Cardiac muscle cell (in vitro differentiated cells and primary cell): ENCODE data around the gene DGKB. TPM values are rescaled to one million over a fixed set of nuclear protein-coding genes. Genes with fewer than 3 reads are reported as not detected.

ENCODE experiments used
- DNase-seq, 2 donors: peaks; one replicate each; pipeline versions ENCODE4 v3.0.0 to v3.0.0-alpha.2; 2010 to 2017; ENCODE audit warnings: low read depth in 1 of 2, low spot score in 1 of 2
- H3K27ac ChIP-seq: fragments of 200-600 bp; sonication (generic); 2 replicates; pipeline ENCODE4 v1.5.1; 2016
- H3K27me3 ChIP-seq: fragments of 200-600 bp; sonication (generic); 2 replicates; pipeline ENCODE4 v1.6.0; 2016; ENCODE audit warnings: control low read depth
- H3K36me3 ChIP-seq: fragments of 200-600 bp; sonication (generic); 2 replicates; pipeline ENCODE4 v1.5.1; 2016; ENCODE audit warnings: control low read depth
- H3K4me1 ChIP-seq: fragments of 200-600 bp; sonication (generic); 2 replicates; pipeline ENCODE4 v1.8.1; 2017; ENCODE audit warnings: low read depth, mild to moderate bottlenecking, mixed run types
- H3K4me3 ChIP-seq: fragments of 200-600 bp; sonication (generic); 2 replicates; pipeline ENCODE4 v1.5.1; 2016; ENCODE audit warnings: mild to moderate bottlenecking
- H3K9me3 ChIP-seq: fragments of 200-600 bp; sonication (generic); 2 replicates; pipeline ENCODE4 v1.5.1; 2017; ENCODE audit warnings: low read depth, mild to moderate bottlenecking, control low read depth
- polyA plus RNA-seq: library from polyadenylated mRNA; unstranded; fragments of >200 nt; fragmentation: Nextera tagmentation; extraction: Ambion mirVana; gene quantifications from 2 replicates; pipeline ENCODE4 v1.2.1, GENCODE V29; 2016
- total RNA-seq: library from RNA; depleted of rRNA; stranded (reverse); fragments of >200 nt; gene quantifications from 2 replicates; pipeline ENCODE4 v1.2.3, GENCODE V29; 2016
- TF ChIP-seq, protein P1 (sequence below): IDR thresholded peaks from 2 replicates; pipeline ENCODE4 v1.5.1; 2012; ENCODE audit warnings: low read depth, mild to moderate bottlenecking, low read length

The DGKB gene
- total and polyA plus RNA-seq, 2 experiments from 2014 or later: 0.07 to 0.86 TPM

DNA sequence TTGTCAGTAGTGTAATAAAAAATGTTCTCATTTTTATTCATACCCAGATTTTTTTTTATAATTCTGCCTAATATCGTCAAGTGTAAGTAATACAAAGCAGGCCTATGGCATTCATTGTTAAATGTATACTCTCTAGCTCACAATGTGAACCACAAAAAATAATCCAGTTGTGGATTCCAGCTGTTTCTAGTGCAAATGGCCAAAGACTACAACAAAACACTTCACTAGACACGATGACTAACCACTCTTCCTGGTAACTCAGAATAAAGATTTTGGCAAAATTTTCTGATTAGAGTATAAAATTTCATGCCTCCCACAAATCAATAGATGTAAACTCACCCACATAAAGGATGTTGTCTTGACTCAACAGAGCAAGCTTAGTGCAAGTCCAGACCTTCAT, 396.6 kb downstream of the DGKB start:
- TF ChIP-seq, protein P1, sequence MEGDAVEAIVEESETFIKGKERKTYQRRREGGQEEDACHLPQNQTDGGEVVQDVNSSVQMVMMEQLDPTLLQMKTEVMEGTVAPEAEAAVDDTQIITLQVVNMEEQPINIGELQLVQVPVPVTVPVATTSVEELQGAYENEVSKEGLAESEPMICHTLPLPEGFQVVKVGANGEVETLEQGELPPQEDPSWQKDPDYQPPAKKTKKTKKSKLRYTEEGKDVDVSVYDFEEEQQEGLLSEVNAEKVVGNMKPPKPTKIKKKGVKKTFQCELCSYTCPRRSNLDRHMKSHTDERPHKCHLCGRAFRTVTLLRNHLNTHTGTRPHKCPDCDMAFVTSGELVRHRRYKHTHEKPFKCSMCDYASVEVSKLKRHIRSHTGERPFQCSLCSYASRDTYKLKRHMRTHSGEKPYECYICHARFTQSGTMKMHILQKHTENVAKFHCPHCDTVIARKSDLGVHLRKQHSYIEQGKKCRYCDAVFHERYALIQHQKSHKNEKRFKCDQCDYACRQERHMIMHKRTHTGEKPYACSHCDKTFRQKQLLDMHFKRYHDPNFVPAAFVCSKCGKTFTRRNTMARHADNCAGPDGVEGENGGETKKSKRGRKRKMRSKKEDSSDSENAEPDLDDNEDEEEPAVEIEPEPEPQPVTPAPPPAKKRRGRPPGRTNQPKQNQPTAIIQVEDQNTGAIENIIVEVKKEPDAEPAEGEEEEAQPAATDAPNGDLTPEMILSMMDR: no peak
- no peak overlapping the region for H3K4me3 ChIP-seq
- no peaks in the 10 kb centered on the region for H3K4me1 ChIP-seq
- H3K27me3 ChIP-seq: no peaks in the 10 kb centered on the region
- H3K9me3 ChIP-seq: peaks cover 4% of the 10 kb centered on the region
- H3K27ac ChIP-seq: no peak overlapping the region
- no peak for DNase-seq
- no peaks in the 10 kb centered on the region for H3K36me3 ChIP-seq

DNA sequence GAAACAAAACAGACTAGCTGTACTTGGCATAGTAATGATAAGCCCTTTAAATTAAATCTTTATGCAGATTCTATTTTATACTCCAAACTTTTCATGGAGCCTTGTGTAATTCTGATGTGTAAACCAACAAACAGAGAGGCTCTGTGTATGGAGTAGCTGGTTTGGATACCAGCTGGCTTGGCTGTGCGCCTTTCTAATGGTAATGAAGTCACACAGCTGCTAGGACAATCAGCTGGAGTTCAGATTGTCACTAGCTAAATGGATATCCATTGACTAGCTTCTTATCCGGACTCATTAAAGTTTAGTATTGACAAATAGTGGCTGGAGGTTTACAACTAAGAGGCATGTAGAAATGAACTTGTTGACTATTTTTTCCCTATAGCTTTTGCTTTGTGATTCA, 398.4 kb downstream of the DGKB start:
- Histone ChIP-seq H3K36me3 (no peaks in the 10 kb centered on the region), H3K27me3 (no peaks in the 10 kb centered on the region), H3K27ac (no peak overlapping the region), H3K4me1 (no peaks in the 10 kb centered on the region), H3K4me3 (no peak overlapping the region), H3K9me3 (no peaks in the 10 kb centered on the region)
- DNase-seq: no peak
- TF ChIP-seq, protein P1: no peak

DNA sequence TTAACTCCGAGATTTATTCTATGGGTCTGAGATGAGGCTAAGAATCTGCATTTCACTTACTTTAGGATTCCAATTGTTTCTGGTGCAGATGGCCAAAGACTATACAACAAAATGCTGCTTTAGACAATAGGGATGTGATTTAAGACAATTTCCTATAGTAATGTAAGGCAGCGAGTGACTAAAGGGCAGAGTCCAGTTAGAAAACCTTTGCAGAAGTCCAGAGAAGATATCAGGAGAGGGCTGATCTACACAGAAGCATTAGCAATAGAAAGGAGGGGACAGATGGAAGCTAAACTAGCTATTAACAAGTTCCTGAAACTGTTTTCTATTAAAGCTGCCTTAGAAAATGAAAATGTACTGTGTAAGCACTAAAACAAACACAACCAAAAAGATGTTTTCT, 398.9 kb downstream of the DGKB start:
- Histone ChIP-seq H3K36me3 (no peaks in the 10 kb centered on the region), H3K27ac (no peak overlapping the region), H3K4me3 (no peak overlapping the region), H3K4me1 (no peaks in the 10 kb centered on the region), H3K9me3 (no peaks in the 10 kb centered on the region), H3K27me3 (peaks cover under 1% of the 10 kb centered on the region)
- TF ChIP-seq, protein P1: no peak
- no peak for DNase-seq

DNA sequence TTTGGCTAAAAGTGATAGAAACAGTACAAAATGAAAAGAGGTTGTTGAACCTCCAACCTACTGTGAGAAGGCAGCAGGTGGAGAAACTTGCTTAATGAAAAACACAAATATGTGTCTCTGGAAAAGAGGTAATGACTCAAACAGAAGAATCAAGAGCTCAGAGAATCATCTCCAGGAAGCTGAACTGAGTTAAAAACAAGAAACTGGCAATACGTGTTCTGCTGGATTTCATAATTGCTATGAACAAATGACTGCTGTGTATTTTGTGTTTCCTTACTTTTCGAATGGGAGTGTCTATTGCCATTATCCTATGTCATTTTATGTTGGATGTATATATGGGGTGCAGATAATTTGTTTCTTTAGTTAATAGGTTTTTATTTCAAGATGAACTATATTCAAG, 401.1 kb downstream of the DGKB start:
- no peaks in the 10 kb centered on the region for H3K9me3 ChIP-seq
- TF ChIP-seq, protein P1: no peak

DNA sequence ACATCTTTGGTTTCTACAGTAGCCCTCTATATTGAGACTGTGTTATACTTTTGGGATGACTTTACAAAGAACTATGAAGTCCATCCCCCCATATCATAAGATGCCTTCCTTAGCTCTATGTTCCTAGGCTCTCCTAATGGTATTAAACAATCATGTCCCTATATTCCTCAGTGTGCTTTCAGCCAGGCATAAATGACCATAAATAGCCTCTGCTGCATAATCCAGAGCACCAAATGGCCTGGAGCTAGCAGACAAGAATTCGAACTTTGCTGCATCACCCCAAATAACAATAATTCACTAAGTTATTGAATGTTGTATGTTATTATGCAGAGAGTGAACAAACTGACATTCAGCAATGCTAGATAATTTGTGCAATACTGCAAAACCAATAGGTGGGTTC, 405.2 kb downstream of the DGKB start:
- H3K9me3 ChIP-seq: no peaks in the 10 kb centered on the region
- no peak overlapping the region for H3K27ac ChIP-seq
- no peak for DNase-seq
- peaks cover 7% of the 10 kb centered on the region for H3K27me3 ChIP-seq
- TF ChIP-seq, protein P1: no peak
- no peak overlapping the region for H3K4me3 ChIP-seq
- H3K36me3 ChIP-seq: no peaks in the 10 kb centered on the region
- H3K4me1 ChIP-seq: no peaks in the 10 kb centered on the region

More for the DNA sequence above, 401.1 kb downstream of the DGKB start:
- Histone ChIP-seq H3K4me3 (no peak overlapping the region), H3K27me3 (peaks cover 7% of the 10 kb centered on the region), H3K36me3 (no peaks in the 10 kb centered on the region), H3K27ac (no peak overlapping the region), H3K4me1 (no peaks in the 10 kb centered on the region)
- no peak for DNase-seq

DNA sequence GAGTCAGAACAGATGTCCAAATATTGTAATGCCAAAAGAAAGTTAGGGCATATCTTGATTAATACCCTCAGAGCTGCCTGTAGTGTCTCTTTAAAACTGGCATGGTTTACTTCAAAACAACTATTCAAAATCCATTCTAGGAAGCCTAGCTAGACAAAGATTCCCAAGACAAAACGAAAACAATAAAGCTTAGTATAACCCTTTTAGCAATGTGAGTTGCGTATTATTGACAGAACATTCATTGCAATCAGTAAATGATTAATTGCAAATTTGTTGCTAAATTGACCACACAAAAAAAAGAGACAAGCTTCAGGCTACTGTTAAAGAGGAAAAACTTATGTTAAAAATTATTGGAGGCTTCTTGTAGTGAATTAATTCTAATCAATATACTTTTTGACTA, 406.9 kb downstream of the DGKB start:
- Histone ChIP-seq H3K27me3 (peaks cover 7% of the 10 kb centered on the region), H3K36me3 (no peaks in the 10 kb centered on the region), H3K27ac (no peak overlapping the region), H3K9me3 (no peaks in the 10 kb centered on the region), H3K4me3 (no peak overlapping the region), H3K4me1 (no peaks in the 10 kb centered on the region)
- no peak for DNase-seq
- TF ChIP-seq, protein P1: no peak
